A172 (cell line): Measurements from ENCODE around the gene XPO1. TPM values are rescaled to one million over a fixed set of nuclear protein-coding genes. Genes with fewer than 3 reads are reported as not detected.
"Not testable (repeated sequence)": the region's sequence is repeated elsewhere in the genome, so short reads cannot be mapped to it uniquely, and the experiment has no call there.

Source experiments
- DNase-seq: peaks from one replicate; pipeline ENCODE4 v3.0.0-alpha.2; 2015; ENCODE audit warnings: low spot score
- total RNA-seq: library from RNA; depleted of rRNA; stranded (reverse); fragments of >200 nt; shearing (Covaris generic); gene quantifications from 2 replicates; pipeline ENCODE4 v1.2.3, GENCODE V29; 2014; rRNA removed

Gene XPO1, protein sequence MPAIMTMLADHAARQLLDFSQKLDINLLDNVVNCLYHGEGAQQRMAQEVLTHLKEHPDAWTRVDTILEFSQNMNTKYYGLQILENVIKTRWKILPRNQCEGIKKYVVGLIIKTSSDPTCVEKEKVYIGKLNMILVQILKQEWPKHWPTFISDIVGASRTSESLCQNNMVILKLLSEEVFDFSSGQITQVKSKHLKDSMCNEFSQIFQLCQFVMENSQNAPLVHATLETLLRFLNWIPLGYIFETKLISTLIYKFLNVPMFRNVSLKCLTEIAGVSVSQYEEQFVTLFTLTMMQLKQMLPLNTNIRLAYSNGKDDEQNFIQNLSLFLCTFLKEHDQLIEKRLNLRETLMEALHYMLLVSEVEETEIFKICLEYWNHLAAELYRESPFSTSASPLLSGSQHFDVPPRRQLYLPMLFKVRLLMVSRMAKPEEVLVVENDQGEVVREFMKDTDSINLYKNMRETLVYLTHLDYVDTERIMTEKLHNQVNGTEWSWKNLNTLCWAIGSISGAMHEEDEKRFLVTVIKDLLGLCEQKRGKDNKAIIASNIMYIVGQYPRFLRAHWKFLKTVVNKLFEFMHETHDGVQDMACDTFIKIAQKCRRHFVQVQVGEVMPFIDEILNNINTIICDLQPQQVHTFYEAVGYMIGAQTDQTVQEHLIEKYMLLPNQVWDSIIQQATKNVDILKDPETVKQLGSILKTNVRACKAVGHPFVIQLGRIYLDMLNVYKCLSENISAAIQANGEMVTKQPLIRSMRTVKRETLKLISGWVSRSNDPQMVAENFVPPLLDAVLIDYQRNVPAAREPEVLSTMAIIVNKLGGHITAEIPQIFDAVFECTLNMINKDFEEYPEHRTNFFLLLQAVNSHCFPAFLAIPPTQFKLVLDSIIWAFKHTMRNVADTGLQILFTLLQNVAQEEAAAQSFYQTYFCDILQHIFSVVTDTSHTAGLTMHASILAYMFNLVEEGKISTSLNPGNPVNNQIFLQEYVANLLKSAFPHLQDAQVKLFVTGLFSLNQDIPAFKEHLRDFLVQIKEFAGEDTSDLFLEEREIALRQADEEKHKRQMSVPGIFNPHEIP (N-terminal part only)
- 206 and 273 TPM in 2 replicates for total RNA-seq

DNA sequence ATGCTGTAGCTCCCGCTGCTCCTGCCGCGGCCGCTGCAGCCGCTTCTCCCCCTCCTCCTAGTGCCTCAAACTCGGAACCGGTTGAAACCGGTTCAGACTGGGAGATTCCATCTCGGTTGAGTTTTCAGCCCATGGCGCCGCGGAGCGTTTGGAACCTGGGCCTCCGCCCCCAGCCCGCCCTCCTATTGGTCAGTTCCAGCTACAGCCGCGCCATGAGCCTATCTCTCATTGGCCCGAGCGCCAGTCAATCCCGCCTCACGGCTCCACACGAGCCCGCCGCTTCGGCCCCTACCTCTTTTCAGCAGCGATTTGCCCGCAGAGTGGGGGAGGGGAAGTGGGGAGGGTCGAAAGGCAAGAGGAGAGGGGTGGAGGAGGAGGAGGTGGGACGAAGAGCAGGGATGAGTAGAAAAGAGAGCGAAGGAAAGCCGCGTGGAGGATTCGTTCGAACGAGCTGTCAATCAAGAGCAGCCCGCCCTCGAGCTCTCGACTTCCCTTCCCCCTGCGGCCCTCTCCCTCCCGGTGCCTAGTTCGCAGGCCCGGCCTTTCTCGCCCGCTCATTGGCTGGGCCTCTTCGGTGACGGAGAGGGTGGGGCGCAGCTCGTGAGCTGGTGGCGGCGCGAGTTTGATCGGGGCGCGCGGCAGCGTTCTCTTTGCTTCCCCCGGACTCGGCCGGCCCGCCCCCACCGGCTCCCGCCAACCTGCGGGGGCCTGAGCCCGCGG, at the start of gene XPO1:
XPO1 (minus strand) TSS at position 157 of the 720 bp plus-strand sequence. CDS start 4,459 bp downstream, outside the sequence.
- DNase-seq, result peak; percentile 99

DNA sequence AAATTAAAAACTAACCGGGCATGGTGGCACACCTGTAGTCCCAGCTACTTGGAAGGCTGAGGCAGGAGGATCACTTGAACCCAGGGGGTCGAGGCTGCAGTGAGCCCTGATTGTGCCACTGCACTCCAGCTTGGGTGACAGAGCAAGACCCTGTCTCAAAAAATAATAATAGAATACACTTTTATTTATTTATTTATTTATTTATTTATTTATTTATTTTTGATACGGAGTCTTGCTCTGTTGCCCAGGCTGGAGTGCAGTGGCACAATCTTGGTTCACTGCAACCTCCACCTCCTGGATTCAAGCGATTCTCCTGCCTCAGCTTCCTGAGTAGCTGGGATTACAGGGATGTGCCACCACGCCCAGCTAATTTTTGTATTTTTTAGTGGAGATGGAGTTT, 48.8 kb upstream of the XPO1 start:
- not testable (repeated sequence) for DNase-seq

DNA sequence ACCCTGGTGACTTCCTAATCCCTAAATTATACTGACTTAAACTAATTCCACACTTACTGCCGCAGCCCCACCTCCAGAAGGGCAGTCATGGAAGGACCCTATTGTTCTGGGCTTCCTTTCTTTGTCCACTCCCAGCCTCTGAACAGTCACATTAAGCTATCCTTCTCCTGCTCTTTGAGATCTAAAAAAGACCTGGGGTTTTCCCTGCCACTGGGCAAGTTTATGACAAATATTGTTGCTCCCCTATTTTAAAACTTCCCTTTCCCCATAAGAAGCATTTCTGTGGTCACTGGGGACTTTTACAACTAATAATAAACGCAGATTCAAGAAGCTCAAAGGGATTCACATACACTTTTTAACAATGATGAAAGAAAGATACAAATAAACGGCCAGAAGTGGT, 47.2 kb upstream of the XPO1 start:
- peak; percentile 12 for DNase-seq

DNA sequence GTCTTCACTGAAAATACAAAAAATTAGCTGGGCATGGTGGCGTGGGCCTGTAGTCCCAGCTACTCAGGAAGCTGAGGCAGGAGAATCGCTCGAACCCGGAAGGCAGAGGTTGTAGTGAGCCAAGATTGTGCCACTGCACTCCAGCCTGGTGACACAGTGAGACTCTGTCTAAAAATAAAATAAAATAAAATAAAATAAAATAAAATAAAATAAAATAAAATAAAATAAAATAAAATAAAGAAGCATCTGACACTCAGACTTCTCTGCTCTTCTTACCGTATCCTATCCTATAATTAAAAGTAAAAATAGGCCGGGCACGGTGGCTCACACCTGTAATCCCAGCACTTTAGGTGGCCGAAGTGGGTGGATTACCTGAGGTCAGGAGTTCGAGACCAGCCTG, 46.2 kb upstream of the XPO1 start:
- DNase-seq, result not testable (repeated sequence)

DNA sequence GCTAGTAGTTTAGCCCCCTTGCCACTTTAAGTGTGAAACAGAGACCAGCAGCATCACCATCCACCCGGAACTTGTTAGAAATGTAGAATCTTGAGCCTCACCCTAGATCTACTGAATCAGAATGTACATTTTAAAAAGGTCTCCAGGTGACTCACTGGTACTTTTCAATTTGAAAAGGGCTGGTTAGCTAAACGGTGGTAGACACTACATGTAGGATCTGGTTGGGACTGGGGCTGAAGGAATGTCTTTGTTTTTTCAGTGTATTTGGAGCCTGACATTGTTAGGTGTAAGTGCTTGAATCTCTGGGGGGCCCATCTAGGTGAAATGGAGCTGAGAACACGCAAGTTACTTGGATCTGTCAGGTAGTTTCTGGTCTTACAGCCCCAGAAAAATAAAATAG, 44.0 kb upstream of the XPO1 start:
- no peak for DNase-seq

DNA sequence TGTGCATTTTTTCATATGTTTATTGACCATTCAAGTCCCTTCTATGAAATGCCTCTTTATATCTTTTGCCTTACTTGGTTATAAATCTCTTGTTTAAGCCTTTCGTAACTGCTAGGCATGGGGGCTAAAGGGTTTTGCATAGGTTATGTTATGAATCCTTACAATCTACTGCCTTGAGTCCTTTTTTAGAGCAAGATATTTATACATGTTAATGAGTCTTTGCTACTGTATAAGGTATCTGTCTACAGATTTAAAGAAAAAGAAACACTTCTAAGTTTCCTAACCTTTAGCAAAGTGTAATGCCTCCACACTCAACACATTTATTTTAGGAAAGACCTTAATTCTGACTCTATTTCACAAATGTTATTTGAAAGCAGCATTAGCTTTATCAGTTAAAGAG, 43.6 kb upstream of the XPO1 start:
- no peak for DNase-seq

DNA sequence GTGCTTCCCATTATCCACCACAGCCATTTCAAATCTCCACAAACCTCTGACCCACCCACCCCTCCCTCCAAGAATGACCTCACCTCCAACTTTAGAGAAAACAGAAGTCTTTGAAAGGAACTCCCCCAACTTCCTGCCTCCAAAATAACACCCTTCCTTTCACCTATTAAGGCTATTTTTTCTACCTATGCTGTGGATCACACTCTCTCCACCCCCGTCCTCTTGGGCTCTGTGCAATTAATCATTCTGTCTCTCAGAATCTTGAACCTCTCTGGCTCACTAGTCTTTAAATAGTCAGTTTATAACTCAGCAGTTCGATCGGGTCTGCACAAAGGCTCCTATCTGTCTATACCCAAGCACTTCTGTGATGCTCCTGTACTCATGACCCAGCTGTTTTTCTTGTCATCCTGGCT, 37.3 kb upstream of the XPO1 start:
- peak; percentile 9 for DNase-seq

DNA sequence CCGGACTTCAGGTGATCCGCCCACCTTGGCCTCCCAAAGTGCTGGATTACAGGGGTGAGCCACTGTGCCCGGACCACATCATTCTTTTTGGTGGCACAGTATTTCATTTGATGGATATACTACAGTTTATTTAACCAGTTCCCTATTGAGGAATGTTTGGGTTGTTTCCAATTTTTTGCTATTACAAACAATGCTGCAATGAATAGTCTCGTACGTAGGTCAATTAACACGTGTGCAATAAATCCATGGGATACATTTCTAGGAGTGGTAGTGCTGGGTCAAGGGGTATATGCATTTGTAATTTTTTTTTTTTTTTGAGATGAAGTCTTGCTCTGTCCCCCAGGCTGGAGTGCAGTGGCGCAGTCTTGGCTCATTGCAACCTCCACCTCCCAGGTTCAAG, 28.4 kb upstream of the XPO1 start:
- no peak for DNase-seq

DNA sequence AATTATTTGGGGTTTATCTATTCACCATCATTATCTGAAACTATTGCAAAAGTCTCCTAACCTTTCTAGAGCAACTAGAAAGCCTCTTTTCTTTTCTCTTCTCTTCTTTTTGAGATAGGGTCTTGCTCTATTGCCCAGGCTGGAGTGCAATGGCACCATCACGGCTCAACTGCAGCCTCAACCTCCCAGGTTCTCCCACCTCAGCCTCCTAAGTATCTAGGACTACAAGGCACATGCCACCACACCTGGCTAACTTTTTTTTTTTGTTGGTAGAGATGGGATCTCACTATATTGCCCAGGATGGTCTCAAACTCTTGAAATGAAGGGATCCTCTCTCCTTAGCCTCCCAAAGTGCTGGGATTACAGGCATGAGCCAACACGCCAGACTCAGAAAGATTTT, 24.5 kb upstream of the XPO1 start:
- DNase-seq, result no peak

DNA sequence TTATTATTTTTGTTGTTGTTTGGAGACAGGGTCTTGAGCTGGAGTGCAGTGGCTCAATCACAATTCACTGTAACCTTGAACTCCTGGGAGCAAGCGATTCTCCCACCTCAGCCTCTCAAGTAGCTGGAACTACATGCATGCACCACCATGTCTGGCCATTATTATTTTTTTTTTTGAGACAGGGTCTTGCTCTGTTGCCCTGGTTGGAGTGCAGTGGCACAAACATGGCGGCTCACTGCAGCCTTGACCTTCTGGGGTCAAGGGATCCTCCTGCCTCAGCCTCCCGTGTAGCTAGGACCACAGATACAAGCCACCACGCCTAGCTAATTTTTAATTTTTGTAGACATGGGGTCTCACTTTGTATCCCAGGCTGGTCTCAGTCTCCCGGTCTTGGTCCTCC, 20.0 kb upstream of the XPO1 start:
- no peak for DNase-seq

DNA sequence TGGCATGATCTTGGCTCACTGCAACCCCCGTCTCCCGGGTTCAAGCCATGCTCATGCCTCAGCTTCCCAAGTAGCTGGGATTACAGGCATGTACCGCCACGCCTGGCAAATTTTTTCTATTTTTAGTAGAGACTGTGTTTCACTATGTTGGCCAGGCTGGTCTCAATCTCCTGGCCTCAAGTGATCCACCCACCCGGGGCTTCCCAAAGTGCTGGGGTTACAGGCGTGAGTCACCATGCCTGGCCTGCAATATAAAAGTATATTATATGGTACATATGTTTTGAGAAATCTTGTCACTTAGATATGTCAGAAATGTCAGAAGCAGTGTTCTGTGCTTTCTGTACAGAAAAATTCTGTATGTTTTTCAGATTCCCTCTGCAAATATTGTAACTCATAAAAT, 19.2 kb upstream of the XPO1 start:
- no peak for DNase-seq

DNA sequence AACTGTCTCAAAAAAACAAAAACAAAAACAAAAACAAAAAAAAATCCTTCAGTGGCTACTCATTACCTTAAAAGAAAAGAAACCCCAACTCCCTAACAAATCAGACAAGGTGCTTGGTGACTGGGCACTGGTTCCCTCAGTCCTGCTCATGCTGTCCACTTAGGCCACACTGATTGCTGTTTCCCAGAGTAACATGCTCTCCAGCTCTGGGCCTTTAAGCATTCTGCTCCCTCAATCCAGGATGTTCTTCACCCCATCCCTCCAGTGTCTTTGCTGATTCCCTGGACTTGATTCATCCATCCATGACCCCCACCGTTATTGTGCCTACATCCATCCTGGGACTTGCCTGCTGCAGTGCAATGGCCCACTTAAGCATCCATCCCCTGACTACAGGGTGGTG, 16.4 kb upstream of the XPO1 start:
- DNase-seq, result no peak

DNA sequence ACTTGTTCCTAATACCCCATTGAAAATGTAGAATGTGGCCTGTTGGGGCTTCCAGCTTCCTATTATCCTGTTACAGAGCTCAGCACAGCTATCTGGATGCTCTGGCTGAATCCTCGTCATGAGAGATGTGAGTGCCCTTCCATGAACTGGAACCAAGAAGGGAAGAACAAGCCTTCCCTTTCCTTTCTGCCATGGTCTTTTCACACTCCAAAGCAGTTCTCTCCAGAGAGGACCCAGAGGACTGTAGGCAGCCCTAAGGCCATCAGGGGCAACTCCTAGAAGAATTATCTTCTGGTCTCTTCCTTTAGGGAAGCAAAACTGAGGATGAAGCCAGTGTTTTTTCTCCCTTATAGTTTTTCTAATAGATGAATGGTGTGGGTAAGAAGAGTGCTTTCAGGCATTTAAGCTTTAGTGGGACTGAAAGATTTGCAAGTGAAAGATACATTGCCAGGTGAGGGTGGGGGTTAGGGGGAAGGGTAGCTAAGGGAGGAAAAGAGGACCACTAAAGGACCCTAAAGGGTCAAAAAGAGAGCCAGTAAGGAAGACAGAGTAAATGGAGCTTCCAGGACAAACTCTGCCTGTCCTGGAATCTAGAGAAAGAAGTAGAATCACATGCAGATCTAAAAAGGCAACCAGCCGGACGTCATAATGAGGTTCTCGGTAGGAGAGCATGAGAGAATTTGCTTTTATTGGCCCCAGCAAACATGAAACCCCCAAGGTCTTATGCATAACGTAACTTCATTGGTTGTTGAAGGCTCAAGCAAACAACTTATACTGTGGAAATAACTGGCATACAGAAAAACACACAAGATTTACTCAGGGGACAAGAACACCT, 12.4 kb upstream of the XPO1 start:
- DNase-seq, result no peak

DNA sequence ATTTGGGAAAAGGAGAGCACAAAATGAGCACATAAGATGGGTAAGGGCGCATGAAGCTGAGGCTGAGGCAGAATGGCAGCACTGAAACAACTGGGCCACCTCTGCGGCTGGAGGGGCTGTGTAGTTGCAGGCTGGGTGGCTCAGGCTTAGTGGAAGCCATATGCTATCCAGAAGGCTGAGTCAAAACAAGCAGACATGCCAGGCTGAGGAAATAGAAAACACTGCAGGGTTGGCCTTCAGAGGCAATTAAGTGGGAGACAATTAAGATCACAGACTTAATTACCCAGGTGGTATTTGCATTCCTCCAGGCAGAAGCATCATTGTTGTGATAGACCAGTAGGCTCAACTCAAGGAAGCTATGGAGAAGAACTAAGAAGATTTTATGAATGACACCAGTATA, 11.4 kb upstream of the XPO1 start:
- DNase-seq, result no peak

DNA sequence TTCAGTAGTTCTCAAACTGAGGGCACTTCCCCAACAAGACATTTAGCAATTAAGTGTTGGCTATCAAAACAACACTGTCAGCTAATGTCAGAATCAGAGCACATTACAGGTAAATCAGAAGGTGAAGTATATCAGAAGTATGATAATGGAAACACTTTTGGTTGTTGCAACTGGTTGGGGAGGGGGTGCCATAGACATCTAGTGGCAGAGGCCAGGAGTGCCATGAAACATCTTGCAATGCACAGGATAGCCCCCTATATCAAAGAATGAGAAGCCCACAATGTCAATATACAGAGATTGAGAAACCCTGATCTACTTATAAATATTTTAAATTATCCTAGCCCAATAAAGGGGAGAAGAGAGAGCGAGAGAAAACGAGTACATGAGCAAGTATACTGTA, 4.9 kb upstream of the XPO1 start:
- DNase-seq, result no peak

DNA sequence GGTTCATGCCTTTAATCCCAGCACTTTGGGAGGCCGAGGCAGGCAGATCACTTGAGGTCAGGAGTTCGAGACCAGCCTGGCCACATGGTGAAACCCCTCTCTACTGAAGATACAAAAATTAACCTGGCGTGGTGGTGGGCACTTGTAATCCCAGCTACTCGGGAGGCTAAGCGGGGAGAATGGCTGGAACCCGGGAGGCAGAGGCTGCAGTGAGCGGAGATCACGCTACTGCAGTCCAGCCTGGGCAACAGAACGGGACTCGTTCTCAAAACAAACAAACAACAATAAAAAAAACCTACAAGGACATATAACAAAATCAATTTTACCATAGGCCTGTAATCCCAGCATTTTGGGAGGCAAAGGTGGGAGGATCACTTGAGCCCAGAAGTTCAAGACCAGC, 2.0 kb upstream of the XPO1 start:
- not testable (repeated sequence) for DNase-seq

DNA sequence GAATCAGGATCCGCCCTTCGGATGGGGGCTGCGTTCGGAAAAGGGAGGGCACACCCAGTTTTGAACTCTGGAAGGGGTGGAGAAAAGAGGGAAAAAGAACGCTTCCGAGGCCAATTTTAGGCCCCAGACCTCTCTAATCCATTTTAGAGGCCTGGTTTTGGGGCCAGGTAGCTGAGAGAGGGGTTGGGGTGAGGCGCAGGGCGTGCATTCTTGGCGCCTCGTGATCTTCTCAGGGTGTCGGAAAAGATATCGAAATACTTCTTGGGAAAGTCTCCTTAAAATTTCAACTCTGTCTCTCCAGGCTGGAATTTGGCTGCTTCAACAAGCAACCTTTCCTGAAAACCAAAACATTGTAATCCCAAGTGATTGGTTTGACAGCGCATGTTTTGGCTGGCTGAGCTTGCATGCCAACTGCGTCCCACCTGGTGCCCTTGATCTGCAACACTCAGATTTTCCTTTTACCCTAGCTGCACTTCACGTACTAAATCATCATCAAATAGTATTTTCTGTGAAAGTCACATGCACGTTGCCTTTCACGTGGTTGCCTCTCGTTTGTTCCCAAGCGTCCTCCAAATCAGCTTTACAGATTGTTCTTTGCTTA, 864 bp upstream of the XPO1 start:
- DNase-seq, result peak; percentile 43

DNA sequence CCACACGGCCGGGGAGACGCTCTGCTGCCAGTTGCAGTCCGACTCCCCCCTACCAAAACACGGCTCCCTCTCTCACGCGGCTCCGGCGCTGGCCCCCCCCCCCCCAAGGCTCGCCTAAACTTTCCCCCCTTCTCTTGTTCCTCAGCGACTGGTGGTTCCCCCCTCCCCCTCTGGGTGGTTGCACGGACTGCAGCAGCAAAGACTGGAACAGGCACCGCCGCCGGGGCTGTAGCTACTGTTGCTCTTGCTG, 281 bp downstream of the XPO1 start:
- DNase-seq, result no peak

DNA sequence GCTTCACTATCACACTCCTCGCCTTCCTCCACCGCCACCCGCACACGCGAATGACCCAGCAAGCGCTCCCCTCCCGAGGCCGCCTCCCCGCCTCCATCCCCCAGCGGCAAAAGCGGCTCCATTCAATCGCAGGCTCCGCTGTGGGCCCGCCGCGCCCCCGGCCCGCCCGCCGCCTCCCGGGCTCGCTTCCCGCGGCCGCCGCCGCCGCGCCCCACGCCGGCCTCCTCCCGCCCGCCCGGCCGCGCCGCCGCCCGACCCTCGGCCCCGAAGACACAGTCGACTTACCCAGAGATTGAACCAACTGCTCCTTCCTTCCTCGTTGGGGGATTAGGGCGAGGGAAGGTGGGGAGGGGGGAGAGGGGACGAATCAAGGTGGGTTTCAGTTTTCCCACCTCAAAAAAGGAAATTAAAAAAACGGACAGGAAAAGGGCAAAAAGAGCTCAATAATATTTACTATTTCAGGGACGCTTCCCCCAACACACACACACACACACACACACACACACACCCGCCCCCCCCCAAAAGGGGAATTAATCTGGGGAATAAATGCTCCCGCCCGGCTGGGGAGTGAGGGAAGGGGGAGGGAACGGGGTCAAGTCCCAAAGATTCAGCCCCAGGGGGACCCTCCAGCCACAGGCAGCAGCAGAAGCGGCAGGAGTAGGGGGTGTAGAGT, 743 bp downstream of the XPO1 start:
- no peak for DNase-seq

DNA sequence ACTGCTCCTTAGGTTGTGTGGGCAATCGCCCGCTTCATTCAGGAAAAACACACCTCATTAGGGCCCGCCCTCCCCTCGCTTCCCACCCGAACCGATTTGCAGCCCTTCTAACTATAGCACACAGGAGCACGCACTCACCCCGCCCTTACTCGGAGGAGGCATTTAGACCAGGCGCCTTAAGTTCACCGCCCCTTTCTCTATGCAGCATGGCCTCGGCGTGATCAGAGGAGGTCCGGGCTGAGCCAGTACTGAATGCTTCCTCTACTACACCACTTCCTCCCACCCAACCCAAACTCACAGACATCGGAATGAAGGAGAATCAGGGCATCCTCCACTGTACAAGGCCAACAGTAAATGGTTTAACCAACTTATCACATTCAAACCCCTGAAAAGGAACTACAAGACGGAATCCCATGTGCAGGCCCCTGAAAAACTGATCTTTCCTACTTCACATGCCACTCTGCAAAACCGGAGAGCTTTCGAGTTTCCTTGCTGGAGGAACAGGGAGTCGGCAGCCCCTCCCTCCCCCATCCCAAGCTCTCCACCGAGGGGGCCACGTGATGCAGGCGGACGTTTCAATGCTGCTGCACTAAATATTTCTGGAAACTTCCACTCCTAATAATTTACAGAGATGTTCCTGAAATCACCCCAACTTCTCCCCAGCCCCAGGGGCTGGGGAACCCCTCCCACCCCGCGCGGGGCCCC, 1.4 kb downstream of the XPO1 start:
- DNase-seq, result peak; percentile 89
